Type B pancreatic cell (in vitro differentiated cells): ENCODE results near the gene MMP21. TPM values are rescaled to one million over a fixed set of nuclear protein-coding genes. Genes with fewer than 3 reads are reported as not detected.
A peak's percentile ranks its signal among the peaks of the same experiment; 100 is the strongest.

Source experiments
- DNase-seq: peaks from one replicate; pipeline ENCODE4 v3.0.0; 2021; ENCODE audit warnings: mixed read lengths; ENCODE audit not compliant: unreplicated experiment; ENCODE audit errors: extremely low spot score
- H3K27ac Mint-ChIP-seq: 2 replicates; pipeline ENCODE4 v1.8.0; 2021; ENCODE audit warnings: mild to moderate bottlenecking, mixed read lengths
- H3K27me3 Mint-ChIP-seq: 2 replicates; pipeline ENCODE4 v1.8.0; 2021; ENCODE audit warnings: mixed read lengths
- H3K36me3 Mint-ChIP-seq: 2 replicates; pipeline ENCODE4 v1.8.0; 2021; ENCODE audit warnings: mixed read lengths
- H3K4me1 Mint-ChIP-seq: one replicate; pipeline ENCODE4 v1.8.0; 2021; ENCODE audit warnings: mixed read lengths; ENCODE audit not compliant: unreplicated experiment
- H3K4me3 Mint-ChIP-seq: 2 replicates; pipeline ENCODE4 v1.8.0; 2021; ENCODE audit warnings: mild to moderate bottlenecking, mixed read lengths
- H3K9me3 Mint-ChIP-seq: 2 replicates; pipeline ENCODE4 v1.8.0; 2021; ENCODE audit warnings: mixed read lengths
- total RNA-seq: library from RNA; stranded (reverse); gene quantifications from 2 replicates; pipeline ENCODE4 v1.2.1, GENCODE V29; 2021; ENCODE audit warnings: low replicate concordance
- TF ChIP-seq, protein P1 (sequence below): fragments of 200-600 bp; sonication (generic); conservative IDR thresholded peaks from 2 replicates; pipeline ENCODE4 v1.5.0; 2021; ENCODE audit warnings: antibody characterized with exemption, mild to moderate bottlenecking

MMP21 gene
- total RNA-seq, 1 donor from 2014 or later: 0.31 TPM

DNA sequence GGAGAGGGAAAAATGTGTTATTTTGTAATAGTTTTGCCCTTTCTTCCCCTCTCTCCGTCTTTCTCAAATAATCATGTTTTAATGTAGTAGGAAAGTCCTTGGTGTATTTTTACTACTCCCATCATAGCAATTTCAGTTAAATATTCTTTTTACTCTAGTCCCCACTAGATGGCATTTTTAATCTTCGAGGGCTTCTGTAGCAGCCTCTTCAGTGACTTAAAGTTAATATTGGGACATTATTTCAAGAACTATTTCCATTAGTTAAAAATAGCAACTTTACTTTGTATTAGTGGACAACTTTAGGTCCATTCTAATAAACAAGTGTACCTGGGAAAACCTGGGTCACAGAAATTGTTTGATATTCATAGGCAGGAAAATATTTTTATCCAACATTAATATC lies 33.2 kb downstream of the MMP21 start:
- H3K36me3 Mint-ChIP-seq: peaks cover 34% of the 10 kb centered on the region
- no peaks in the 10 kb centered on the region for H3K4me1 Mint-ChIP-seq

DNA sequence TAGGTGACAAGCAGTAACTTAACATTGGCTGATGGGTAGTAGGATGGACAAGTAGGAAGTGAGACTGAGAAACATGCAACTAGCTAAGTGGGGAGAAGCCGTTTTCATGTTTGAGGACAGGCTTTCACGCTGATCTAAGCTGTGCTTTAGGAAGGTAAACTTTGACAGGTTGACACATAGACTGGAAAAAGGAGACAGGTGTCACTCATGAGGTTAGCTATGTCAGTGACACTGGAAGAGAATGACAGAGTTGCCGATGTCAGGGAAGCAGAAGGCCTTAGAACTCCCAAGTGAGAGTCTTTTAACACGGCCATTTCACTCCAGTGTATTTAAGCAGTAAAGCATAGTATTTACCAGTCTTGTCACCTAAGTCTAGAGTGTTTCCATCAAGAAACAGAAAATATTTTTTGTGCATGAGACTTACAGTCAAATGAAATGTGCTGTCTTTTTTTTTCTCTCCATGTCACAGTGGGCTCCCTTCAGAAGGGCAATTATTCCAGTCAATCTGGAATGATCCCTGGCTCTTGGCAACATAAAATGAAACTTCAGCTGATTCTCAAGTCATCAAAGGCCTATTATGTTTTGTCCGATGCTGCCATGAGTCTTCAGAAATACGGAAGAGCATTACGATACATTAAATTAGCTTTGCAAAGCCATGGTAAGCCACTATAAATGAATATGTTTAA lies 35.5 kb downstream of the MMP21 start:
- no peak for DNase-seq
- peaks cover 43% of the 10 kb centered on the region for H3K36me3 Mint-ChIP-seq
- TF ChIP-seq, protein P1, sequence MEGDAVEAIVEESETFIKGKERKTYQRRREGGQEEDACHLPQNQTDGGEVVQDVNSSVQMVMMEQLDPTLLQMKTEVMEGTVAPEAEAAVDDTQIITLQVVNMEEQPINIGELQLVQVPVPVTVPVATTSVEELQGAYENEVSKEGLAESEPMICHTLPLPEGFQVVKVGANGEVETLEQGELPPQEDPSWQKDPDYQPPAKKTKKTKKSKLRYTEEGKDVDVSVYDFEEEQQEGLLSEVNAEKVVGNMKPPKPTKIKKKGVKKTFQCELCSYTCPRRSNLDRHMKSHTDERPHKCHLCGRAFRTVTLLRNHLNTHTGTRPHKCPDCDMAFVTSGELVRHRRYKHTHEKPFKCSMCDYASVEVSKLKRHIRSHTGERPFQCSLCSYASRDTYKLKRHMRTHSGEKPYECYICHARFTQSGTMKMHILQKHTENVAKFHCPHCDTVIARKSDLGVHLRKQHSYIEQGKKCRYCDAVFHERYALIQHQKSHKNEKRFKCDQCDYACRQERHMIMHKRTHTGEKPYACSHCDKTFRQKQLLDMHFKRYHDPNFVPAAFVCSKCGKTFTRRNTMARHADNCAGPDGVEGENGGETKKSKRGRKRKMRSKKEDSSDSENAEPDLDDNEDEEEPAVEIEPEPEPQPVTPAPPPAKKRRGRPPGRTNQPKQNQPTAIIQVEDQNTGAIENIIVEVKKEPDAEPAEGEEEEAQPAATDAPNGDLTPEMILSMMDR: no peak
- no peak overlapping the region for H3K27ac Mint-ChIP-seq
- H3K9me3 Mint-ChIP-seq: no peaks in the 10 kb centered on the region
- H3K27me3 Mint-ChIP-seq: no peaks in the 10 kb centered on the region
- H3K4me1 Mint-ChIP-seq: no peaks in the 10 kb centered on the region
- no peak overlapping the region for H3K4me3 Mint-ChIP-seq

More for the DNA sequence above, 33.2 kb downstream of the MMP21 start:
- no peak overlapping the region for H3K27ac Mint-ChIP-seq
- no peak overlapping the region for H3K4me3 Mint-ChIP-seq
- H3K27me3 Mint-ChIP-seq: no peaks in the 10 kb centered on the region
- DNase-seq: no peak
- TF ChIP-seq, protein P1: peak; percentile 49
- H3K9me3 Mint-ChIP-seq: no peaks in the 10 kb centered on the region

DNA sequence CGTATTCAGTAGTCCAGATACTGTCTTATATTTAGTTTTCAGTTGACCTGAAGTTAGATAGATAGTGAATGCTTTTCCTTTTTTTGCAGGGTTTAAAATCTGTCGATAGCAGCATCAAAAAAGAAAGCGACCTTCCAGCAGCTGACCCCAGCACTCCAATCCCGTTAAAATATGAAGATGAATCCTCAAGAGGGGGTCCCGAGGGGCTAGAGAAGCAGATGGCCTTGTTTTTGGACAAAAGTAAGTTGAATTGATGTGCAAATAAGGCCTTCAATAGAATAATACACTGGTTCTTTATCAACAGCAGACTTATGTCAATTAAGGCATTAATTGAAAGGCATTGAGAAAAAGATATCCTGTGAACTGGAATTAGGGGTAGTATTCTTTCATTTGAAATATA lies 37.4 kb downstream of the MMP21 start:
- peaks cover 31% of the 10 kb centered on the region for H3K36me3 Mint-ChIP-seq
- H3K9me3 Mint-ChIP-seq: no peaks in the 10 kb centered on the region
- no peak overlapping the region for H3K4me3 Mint-ChIP-seq

DNA sequence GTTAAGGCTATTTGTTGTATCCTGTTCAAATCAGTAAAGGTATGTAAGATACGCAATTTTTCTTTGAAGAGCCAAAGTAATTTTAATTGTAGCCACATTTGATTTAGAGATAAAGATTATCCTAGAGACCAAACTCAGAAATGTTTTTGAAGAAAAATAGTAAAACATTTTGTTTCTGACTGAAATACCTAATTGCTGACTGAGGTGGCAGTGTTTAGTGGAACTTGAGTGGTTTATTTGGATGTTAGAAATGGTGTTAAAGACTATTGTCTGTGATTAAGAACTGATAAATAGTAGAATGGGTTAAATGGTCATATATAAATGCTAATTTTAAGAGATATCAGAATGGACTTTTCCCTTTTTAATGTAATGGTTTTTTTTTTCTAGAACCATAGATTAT lies 40.8 kb downstream of the MMP21 start:
- peaks cover 36% of the 10 kb centered on the region for H3K36me3 Mint-ChIP-seq
- H3K27ac Mint-ChIP-seq: no peak overlapping the region
- H3K9me3 Mint-ChIP-seq: no peaks in the 10 kb centered on the region
- H3K27me3 Mint-ChIP-seq: no peaks in the 10 kb centered on the region
- no peak overlapping the region for H3K4me3 Mint-ChIP-seq
- TF ChIP-seq, protein P1: peak; percentile 52
- no peaks in the 10 kb centered on the region for H3K4me1 Mint-ChIP-seq
- DNase-seq: no peak

More for the DNA sequence above, 37.4 kb downstream of the MMP21 start:
- DNase-seq: no peak
- H3K4me1 Mint-ChIP-seq: no peaks in the 10 kb centered on the region
- no peaks in the 10 kb centered on the region for H3K27me3 Mint-ChIP-seq
- TF ChIP-seq, protein P1: no peak
- no peak overlapping the region for H3K27ac Mint-ChIP-seq

DNA sequence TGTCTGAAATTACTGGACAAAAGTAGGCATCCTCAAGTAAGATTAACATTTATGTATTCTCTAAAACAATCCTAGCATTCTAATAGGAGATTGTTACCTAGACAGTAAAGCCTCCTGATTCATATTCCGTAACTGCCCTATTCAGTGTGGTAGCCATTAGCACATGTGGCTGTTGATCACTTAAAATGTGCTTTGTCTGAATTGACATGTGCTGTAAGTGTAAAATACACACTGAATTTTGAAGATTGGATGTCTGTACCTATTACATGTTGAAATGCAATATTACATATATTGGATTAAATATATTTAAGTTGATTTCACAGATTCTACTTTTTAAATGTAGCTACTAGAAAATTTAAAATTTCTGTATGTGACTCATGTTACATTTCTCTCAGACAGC lies 41.5 kb downstream of the MMP21 start:
- Mint-ChIP-seq H3K4me1 (no peaks in the 10 kb centered on the region), H3K27ac (no peak overlapping the region), H3K4me3 (no peak overlapping the region), H3K9me3 (no peaks in the 10 kb centered on the region), H3K27me3 (no peaks in the 10 kb centered on the region), H3K36me3 (peaks cover 39% of the 10 kb centered on the region)
- TF ChIP-seq, protein P1: no peak
- DNase-seq: no peak
